GM18873 (cell line): ENCODE measurements around the gene FOXI3.
"Not testable (repeated sequence)": the region's sequence is repeated elsewhere in the genome, so short reads cannot be mapped to it uniquely, and the experiment has no call there.

Experiments
- ATAC-seq: cut with Tn5 transposase; IDR thresholded peaks from one replicate; pipeline ENCODE4 v1.9.1; 2021; ENCODE audit warnings: mild to moderate bottlenecking, moderate library complexity, moderate number of reproducible peaks; ENCODE audit not compliant: unreplicated experiment, low FRiP score

Gene FOXI3

DNA sequence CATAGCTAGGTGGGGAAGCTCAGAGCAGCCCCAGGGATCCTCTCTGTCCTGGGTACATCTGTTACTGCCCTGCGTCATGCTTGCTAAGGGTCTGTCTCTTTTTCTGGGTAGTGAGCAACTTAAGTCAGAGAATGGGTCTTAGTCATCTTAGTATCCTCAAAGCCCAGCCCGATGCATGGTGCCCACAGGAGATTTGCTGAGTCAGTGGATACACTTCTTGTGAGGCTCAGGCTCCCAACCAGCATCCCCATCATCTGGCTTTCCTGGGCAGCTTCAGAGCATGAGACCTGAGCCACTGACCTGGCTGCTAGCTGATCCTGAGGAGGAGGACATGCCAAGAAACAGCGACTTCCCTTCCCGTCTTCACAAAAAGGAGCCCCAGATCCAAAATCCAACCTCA, 10.0 kb downstream of the FOXI3 start:
- no peak for ATAC-seq

GRCh38 chr2:88442061-88442460, 10.4 kb downstream of the FOXI3 start:
- ATAC-seq, result no peak

GRCh38 chr2:88437010-88437409, 15.5 kb downstream of the FOXI3 start:
- no peak for ATAC-seq

- ATAC-seq, result no peak
Observed at GRCh38 chr2:88429929-88430328, 22.6 kb downstream of the FOXI3 start.

DNA sequence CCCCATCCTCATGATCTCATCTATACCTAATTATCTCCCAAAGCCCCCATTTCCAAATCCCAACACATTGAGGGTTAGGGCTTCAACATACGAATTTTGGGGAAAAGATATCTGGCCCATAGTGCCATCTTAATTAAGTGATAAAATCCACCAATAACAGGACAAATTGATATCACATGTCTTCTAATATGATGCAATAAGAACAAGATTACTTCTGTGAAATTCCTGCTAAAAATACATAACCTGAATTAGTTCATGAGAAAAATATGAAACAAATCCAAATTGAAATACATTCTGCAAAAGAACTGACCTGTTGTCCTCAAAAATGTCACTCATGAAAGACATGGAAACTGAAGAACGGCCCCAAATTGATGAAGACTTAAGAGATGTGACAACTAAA, 28.8 kb downstream of the FOXI3 start:
- ATAC-seq, result no peak

DNA sequence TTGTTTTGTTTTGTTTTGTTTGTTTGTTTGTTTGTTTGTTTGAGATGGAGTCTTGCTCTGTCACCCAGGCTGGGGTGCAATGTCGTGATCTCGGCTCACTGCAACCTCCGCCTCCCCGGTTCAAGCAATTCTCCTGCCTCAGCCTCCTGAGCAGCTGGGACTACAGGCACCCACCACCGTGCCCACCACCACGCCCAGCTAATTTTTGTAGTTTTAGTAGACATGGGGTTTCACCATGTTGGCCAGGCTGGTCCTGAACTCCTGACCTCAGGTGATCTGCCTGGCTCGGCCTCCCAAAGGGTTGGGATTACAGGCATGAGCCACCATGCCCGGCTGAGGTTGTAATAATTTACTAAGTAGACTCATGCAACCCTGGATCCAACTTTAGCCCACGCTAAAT, 33.4 kb downstream of the FOXI3 start:
- ATAC-seq, result not testable (repeated sequence)

GRCh38 chr2:88416016-88416663, 36.4 kb downstream of the FOXI3 start:
- ATAC-seq, result no peak

- ATAC-seq, result not testable (repeated sequence)
Observed at GRCh38 chr2:88408870-88409269, 43.6 kb downstream of the FOXI3 start.

- no peak for ATAC-seq
Observed at GRCh38 chr2:88400037-88400767, 52.3 kb downstream of the FOXI3 start.

DNA sequence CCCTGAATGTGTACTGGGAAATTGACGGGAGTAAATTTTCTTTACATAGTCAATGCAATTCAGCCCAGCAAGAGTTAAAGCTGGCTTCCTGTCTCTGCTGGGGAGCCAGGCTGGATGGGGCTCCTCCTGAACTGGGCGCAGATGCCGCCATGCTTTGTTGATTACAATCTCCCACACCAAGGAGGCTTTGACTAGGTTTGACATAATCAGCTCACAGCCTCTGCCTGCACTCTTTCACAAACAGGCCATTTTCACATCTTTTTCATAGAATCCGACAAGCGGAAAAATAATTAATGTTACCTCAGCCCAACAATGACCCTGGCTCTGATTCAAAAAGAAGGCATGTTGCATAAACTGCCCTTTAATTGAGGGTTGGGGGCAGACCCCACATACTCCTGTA, 54.3 kb downstream of the FOXI3 start:
- no peak for ATAC-seq
